GM19463 (cell line): Measurements from ENCODE around the gene NMRK2.
"Not testable (repeated sequence)": the region's sequence is repeated elsewhere in the genome, so short reads cannot be mapped to it uniquely, and the experiment has no call there.

Experiments
- ATAC-seq: cut with Tn5 transposase; IDR thresholded peaks from one replicate; pipeline ENCODE4 v1.9.1; 2021; ENCODE audit warnings: mild to moderate bottlenecking, moderate library complexity; ENCODE audit not compliant: unreplicated experiment

Gene NMRK2

GRCh38 chr19:3936506-3937442 lies 3.9 kb downstream of the NMRK2 start:
- ATAC-seq = no peak

GRCh38 chr19:3938300-3938950 lies 5.6 kb downstream of the NMRK2 start:
- not testable (repeated sequence) for ATAC-seq

GRCh38 chr19:3942790-3943409 lies 10.0 kb downstream of the NMRK2 start:
- no peak for ATAC-seq

- no peak for ATAC-seq
These were observed 11.3 kb downstream of the NMRK2 start for GRCh38 chr19:3944018-3944721.

- no peak for ATAC-seq
These were observed 13.0 kb downstream of the NMRK2 start for GRCh38 chr19:3945838-3946237.

GRCh38 chr19:3947316-3947933 lies 14.6 kb downstream of the NMRK2 start:
- not testable (repeated sequence) for ATAC-seq

- no peak for ATAC-seq
These were observed 16.4 kb downstream of the NMRK2 start for GRCh38 chr19:3949294-3949693.

- no peak for ATAC-seq
These were observed 17.4 kb downstream of the NMRK2 start for GRCh38 chr19:3949997-3950859.

GRCh38 chr19:3950871-3951861 lies 18.3 kb downstream of the NMRK2 start:
- no peak for ATAC-seq

- ATAC-seq = not testable (repeated sequence)
These were observed 19.9 kb downstream of the NMRK2 start for GRCh38 chr19:3952755-3953276.

GRCh38 chr19:3954107-3954506 lies 21.2 kb downstream of the NMRK2 start:
- ATAC-seq = no peak

GRCh38 chr19:3955276-3955675 lies 22.4 kb downstream of the NMRK2 start:
- ATAC-seq = not testable (repeated sequence)

GRCh38 chr19:3955688-3956087 lies 22.8 kb downstream of the NMRK2 start:
- no peak for ATAC-seq

GRCh38 chr19:3958836-3959765 lies 26.2 kb downstream of the NMRK2 start:
- no peak for ATAC-seq

GRCh38 chr19:3959766-3960131 lies 26.9 kb downstream of the NMRK2 start:
- no peak for ATAC-seq

GRCh38 chr19:3961007-3961406 lies 28.1 kb downstream of the NMRK2 start:
- ATAC-seq = no peak
